Subcutaneous adipose tissue (tissue), 4 donors: ENCODE data around the gene SNTG2. TPM values are rescaled to one million over a fixed set of nuclear protein-coding genes. Genes with fewer than 3 reads are reported as not detected.

Source experiments
- CTCF ChIP-seq: fragments of 450-650 bp; IDR thresholded peaks from one replicate; pipeline ENCODE4 v1.5.1; 2016; ENCODE audit warnings: low read depth, mild to moderate bottlenecking, control low read depth, antibody characterized with exemption, moderate library complexity
- total RNA-seq, 4 donors: library from RNA; depleted of rRNA; stranded (reverse); fragments of >200 nt; gene quantifications; one replicate each; pipeline ENCODE4 v1.1.0, GENCODE V29; 2016

The SNTG2 gene
- total RNA-seq, 4 donors from 2014 or later, result 4.2 to 17.4 (median 11.3) TPM

- TF ChIP-seq CTCF, result no peak
These were observed 356.3 kb downstream of the SNTG2 start for GRCh38 chr2:1306687-1307516.

- no peak for TF ChIP-seq CTCF
These were observed 357.0 kb downstream of the SNTG2 start for GRCh38 chr2:1307670-1308069.

GRCh38 chr2:1308678-1309077, 358.0 kb downstream of the SNTG2 start:
- TF ChIP-seq CTCF, result no peak

GRCh38 chr2:1309507-1309906, 358.9 kb downstream of the SNTG2 start:
- TF ChIP-seq CTCF, result no peak

GRCh38 chr2:1310202-1310601, 359.6 kb downstream of the SNTG2 start:
- no peak for TF ChIP-seq CTCF

- no peak for TF ChIP-seq CTCF
These were observed 360.2 kb downstream of the SNTG2 start for GRCh38 chr2:1310866-1311265.

GRCh38 chr2:1313240-1313924, 362.7 kb downstream of the SNTG2 start:
- no peak for TF ChIP-seq CTCF
